ENCODE results near the gene PLA2G2C.

DNA sequence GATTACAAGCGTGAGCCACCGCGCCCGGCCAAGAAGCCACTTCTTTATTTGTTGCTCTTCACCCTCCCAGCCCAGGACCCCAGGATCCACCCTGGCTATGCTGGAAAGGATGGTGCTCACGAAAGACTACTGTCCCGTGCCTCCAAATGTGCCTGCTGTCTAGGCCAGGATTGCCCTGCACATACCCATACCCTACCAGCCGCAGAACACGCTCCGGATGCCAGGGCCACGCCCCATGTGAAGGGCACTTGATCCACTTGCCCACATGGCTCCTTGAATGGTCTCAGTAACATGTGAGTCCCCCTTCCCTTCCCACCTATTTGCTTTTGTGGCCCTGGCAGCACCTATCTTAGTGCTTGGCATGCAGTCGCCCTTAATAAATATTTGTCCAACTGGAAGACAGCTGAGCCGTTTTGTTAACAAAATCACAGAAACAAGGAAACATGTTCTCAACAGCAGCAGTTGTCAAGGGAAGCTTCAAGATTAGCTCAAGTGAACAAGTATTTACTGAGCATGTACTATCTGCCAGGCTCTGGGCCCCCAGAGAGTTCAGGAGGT lies 14.2 kb downstream of the PLA2G2C start:
- TF ChIP-seq CTCF (IDR thresholded peaks at IDR 0.05) (no peak), POLR2A (IDR thresholded peaks at IDR 0.05) (no peak)
